Stimulated activated CD4-positive, alpha-beta T cell treated with anti-CD3 and anti-CD28 coated beads, Interleukin-15, amount 100 ng/mL, for 1 hour (primary cell): Measurements from ENCODE around the gene OAF.
"Not testable (repeated sequence)": the region's sequence is repeated elsewhere in the genome, so short reads cannot be mapped to it uniquely, and the experiment has no call there.

ENCODE experiments used
- DNase-seq, 2 donors: peaks; one replicate each; pipeline ENCODE4 v3.0.0-alpha.2; 2020; ENCODE audit warnings: low read depth in 1 of 2, low spot score in 1 of 2

OAF gene

GRCh38 chr11:120239713-120240640, 29.1 kb downstream of the OAF start, which contains the start of gene POU2F3:
Gene POU2F3, plus strand, starts transcription at chr11:120240140. Its CDS starts 204 bp downstream, at chr11:120240344.
- no peak for DNase-seq

GRCh38 chr11:120240866-120241265, 30.0 kb downstream of the OAF start:
- DNase-seq = no peak

GRCh38 chr11:120241277-120241676, 30.4 kb downstream of the OAF start:
- no peak for DNase-seq

DNA sequence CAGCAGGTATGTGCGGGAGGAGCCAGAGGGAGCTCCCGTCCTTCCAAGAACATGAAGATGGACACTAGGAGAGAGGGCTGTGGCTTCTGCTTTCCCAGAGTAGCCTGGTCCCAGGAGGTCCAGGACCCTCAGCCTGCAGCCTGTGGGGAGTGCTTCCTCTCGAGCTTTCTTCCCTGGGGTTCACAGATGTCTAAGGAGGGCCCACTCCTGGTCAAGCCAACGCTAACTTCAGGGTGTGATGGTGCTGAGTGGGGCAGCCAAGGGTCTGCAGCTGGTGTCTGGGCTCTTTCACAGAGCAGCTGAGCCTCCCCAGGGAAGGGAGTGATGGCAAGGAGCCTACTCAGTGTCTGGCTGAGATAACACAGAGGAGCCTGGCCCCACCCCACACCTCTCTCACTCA, 32.4 kb downstream of the OAF start:
- DNase-seq = no peak

- DNase-seq = no peak
Observed at GRCh38 chr11:120244476-120245365, 33.9 kb downstream of the OAF start.

DNA sequence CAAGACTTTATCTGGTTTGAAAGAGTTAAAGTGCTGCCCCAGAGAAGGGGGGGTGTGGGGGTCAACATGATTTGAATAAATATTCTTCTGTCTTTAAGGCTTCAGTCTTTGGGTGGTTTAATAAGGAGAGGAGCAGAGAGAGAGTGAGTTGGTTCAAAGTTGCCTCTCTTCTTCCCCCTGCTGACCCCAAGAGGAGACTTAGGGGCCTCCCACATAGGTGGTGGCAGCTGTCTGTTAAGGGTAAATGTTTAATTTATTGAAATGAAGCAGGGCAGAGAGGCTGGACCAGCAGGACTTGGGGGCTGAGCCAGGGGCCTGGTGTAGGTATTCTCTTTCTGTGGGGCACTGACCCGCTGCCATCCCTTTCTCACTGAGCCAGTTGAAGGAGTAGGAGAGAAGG, 34.6 kb downstream of the OAF start:
- no peak for DNase-seq

DNA sequence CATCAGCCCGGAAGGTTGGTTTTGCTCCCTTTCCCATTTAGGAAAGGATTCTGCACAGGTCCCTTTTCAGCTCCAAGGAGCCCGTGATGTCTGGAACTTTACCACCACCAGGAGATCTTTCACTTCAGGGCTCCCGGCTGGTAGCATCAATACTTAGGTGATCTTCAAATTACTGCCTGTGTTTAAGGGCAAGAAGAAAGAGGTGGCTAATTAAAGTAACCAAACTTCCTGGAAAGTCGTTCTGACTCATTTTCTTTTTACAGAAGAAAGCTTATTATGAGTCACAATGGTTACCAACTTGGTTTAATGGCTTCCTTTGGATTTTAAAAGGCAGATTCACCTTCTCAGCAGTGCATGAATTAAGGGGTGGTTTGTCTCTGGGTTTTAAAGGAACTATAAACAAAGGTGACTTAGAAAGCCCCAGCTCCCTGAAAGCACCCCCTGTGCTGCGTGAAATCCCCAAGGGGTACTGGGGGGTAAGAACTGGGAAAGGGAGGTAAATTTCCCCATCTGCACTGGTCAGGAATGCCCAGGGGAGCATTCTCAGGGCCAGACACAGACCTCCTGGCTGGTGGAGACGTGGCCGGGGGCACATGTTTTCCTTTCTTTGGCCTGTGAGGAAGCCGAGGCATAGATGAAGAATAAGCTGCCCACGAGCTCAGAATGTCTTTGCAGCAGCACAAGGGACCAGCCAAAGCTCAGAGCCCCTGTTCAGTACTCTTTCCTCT, 37.9 kb downstream of the OAF start:
- no peak for DNase-seq

- no peak for DNase-seq
Observed at GRCh38 chr11:120249279-120250262, 38.7 kb downstream of the OAF start.

- not testable (repeated sequence) for DNase-seq
Observed at GRCh38 chr11:120253377-120253776, 42.5 kb downstream of the OAF start.

DNA sequence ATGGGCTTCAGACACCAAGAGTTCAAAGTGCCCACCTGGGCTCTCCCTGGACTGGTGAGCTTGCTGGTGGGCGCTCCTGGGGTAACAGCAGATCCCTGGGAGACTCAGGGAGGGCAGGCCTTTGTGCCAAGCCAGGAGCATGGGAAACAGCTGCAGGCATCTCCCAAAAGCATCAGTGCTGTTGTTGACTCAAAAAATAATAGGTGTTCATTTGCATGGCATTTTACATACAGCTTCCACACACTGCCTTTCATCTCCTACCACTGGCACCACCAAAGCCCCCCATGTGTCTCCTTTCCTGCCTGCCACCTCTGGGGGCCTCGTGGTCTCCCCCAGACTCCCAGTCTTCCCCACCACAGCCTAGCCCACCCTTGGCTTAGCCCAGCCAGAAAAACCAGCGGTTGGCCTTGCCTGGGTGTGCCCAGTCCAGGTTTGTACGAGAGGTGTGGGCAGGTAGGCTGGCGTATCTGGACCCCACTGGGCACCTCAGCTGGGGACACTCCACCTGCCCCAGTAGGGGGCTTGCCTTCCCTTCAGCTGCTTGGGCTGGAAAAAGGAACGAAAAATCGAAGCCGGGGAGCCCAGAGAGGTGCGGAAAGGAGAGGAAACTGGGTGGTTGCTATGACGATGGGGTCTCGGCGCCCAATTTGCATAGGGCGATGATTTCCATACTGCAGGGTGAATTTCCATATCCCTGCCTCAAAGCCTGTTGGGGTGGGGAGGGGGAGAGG, 44.1 kb downstream of the OAF start:
- DNase-seq = no peak

- DNase-seq = no peak
Observed at GRCh38 chr11:120255519-120255866, 44.7 kb downstream of the OAF start.

GRCh38 chr11:120256178-120256577, 45.3 kb downstream of the OAF start:
- no peak for DNase-seq

- no peak for DNase-seq
Observed at GRCh38 chr11:120256779-120257178, 45.9 kb downstream of the OAF start.

DNA sequence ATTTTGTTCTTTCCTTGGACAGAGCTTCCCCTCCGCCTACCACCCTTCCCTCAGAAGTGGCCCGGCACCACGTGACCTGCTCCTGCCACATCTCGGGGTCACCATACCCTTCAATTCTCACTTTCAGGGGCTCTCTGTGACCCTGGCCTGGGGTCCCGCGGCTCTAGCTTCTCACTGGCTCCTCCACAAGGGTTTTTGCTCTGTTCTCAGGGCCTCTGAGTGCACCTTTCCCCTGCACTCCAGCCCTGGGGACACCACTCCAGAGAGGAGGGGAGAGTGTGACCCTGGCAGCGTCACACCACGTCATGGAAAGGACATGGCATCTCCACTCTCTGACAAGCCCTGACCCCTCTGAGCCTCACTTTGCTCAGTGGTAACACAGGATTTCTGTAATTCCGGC, 46.5 kb downstream of the OAF start:
- no peak for DNase-seq

DNA sequence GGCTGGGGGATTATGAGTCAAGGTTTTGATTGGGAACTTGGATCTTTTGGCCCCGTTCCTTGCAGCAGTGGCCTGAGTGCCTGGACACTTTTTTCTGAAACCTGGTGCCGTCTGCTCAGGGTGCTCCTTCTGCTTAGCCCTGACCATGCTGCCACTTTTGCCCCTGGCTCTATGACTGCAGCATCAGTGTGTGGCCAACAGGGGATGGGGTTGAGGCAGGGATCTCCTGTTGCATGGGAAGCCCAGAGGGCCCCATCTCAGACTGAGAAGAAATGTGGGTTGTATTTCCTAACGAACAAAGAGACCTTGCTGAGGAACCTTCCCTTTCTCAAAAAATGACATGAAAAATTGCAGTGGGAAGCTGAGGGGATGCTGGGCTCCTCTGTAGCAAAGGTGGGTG, 47.8 kb downstream of the OAF start:
- no peak for DNase-seq

DNA sequence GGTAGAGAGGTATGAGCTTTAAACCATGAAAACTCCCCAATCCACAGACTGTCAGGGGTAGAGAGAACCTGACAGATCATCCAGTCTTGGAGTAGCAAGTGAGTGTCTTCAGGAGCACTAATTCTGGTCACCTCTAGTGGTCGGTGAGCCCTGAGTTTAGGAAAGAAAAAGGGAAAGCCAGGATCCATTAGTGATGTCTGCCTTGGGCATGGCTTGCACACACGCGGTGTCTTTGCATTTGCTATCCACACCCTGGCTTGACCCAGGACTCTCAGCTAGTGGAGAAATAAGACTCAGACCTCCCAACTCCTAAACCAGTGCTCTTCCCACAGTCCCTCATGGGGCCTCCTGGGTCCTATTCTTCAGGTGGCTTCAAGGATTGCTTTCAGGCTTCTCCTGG, 48.4 kb downstream of the OAF start:
- DNase-seq = no peak

DNA sequence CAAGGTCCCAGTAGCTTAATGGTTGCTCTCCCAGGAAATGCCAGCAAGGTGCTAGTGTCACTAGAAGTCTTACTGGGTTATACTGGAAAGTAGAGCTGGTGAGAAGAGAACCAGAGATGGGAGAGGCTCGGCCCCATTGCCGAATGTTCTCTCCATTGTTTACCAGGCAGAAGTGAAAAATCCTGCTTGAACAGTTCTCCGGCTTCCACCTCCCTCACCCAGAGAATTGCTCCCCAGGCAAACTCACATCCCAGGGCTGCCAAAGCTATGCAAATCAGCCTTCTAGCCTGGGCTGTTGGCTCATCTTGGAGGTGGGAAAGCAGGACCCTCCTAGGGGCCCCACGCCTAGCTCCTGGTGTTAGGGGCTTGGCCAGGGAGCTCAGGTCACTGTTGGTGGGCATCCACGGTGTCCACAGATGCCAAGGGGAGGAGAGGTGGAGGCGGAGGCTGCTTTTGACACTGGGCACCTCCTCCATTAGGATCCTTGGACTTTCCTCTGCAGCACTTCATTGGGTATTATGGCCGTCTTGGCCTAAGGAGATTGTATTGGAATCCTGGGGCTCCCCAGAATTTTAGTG, 49.2 kb downstream of the OAF start:
- no peak for DNase-seq

GRCh38 chr11:120260616-120261015, 49.8 kb downstream of the OAF start:
- no peak for DNase-seq

DNA sequence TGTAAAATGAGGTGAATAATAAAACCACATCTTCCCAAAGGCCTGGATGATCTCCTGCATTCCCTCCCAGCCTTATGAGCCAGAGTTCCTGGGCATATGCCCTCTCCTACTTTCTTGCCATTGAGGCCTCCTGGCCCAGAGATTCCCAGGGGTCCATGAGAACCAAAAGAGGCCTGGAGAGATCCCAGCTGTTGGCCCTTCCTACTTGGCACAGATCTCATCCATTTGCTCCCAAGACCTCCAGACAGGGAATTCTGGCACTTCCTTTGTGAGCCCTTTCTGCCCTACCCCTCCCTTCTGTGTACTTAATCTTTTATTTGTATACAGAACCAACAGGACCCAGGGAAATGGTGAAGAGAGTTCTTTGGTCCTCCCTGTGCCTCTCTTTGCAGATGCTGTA, 50.5 kb downstream of the OAF start:
- no peak for DNase-seq
